CD4-positive, alpha-beta T cell treated with Interleukin-12 subunit alpha and Interleukin-12 subunit beta, for 1 hour (primary cell): Measurements from ENCODE around the gene ASB8.
A peak's percentile ranks its signal among the peaks of the same experiment; 100 is the strongest.
"Not testable (repeated sequence)": the region's sequence is repeated elsewhere in the genome, so short reads cannot be mapped to it uniquely, and the experiment has no call there.

ENCODE experiments used
- DNase-seq: peaks from one replicate; pipeline ENCODE4 v3.0.0-alpha.2; 2020

The ASB8 gene

GRCh38 chr12:48182631-48183030, 25.3 kb upstream of the ASB8 start:
- no peak for DNase-seq

- DNase-seq = no peak
Observed at GRCh38 chr12:48180857-48181495, 23.7 kb upstream of the ASB8 start.

GRCh38 chr12:48180424-48180823, 23.1 kb upstream of the ASB8 start:
- no peak for DNase-seq

GRCh38 chr12:48179466-48179865, 22.2 kb upstream of the ASB8 start:
- DNase-seq = no peak

GRCh38 chr12:48177982-48178381, 20.7 kb upstream of the ASB8 start:
- no peak for DNase-seq

GRCh38 chr12:48176417-48176751, 19.1 kb upstream of the ASB8 start:
- no peak for DNase-seq

- DNase-seq = no peak
Observed at GRCh38 chr12:48175613-48176416, 18.5 kb upstream of the ASB8 start.

GRCh38 chr12:48169011-48169410, 11.7 kb upstream of the ASB8 start:
- no peak for DNase-seq

GRCh38 chr12:48165089-48165981, 8.0 kb upstream of the ASB8 start:
- DNase-seq = peak; percentile 79

- no peak for DNase-seq
Observed at GRCh38 chr12:48164451-48164850, 7.1 kb upstream of the ASB8 start.

- DNase-seq = no peak
Observed at GRCh38 chr12:48163150-48163747, 5.9 kb upstream of the ASB8 start.

- DNase-seq = no peak
Observed at GRCh38 chr12:48160807-48161206, 3.5 kb upstream of the ASB8 start.

- DNase-seq = no peak
Observed at GRCh38 chr12:48160046-48160445, 2.7 kb upstream of the ASB8 start.

- peak; percentile 25 for DNase-seq
Observed at GRCh38 chr12:48157889-48158370, 615 bp upstream of the ASB8 start.

GRCh38 chr12:48156652-48157017, 680 bp downstream of the ASB8 start:
- no peak for DNase-seq

- DNase-seq = not testable (repeated sequence)
Observed at GRCh38 chr12:48155786-48156185, 1.5 kb downstream of the ASB8 start.

- no peak for DNase-seq
Observed at GRCh38 chr12:48151103-48151771, 6.1 kb downstream of the ASB8 start.

GRCh38 chr12:48145981-48146380, 11.3 kb downstream of the ASB8 start:
- no peak for DNase-seq

- no peak for DNase-seq
Observed at GRCh38 chr12:48143898-48144297, 13.4 kb downstream of the ASB8 start.

- no peak for DNase-seq
Observed at GRCh38 chr12:48142818-48143674, 14.3 kb downstream of the ASB8 start.

- DNase-seq = no peak
Observed at GRCh38 chr12:48135027-48135426, 22.3 kb downstream of the ASB8 start.

- DNase-seq = no peak
Observed at GRCh38 chr12:48132826-48133225, 24.5 kb downstream of the ASB8 start.
